Erythroblast (primary cell): ENCODE results near the gene GNAS-AS1.

Experiments
- GATA1 ChIP-seq: IDR thresholded peaks from 2 replicates; pipeline ENCODE4 v1.6.1; 2011; ENCODE audit warnings: low read depth, mild to moderate bottlenecking, control low read depth, low read length, moderate library complexity
- POLR2A ChIP-seq: IDR thresholded peaks from 2 replicates; pipeline ENCODE4 v1.6.1; 2011; ENCODE audit warnings: mild to moderate bottlenecking, low read length

GRCh38 chr20:58803533-58803932, 47.2 kb downstream of the GNAS-AS1 start:
- TF ChIP-seq POLR2A (no peak), GATA1 (no peak)
